KMS-11 (cell line): ENCODE data around the gene DNTTIP2.

Experiments
- H2AFZ ChIP-seq: fragments of 200-600 bp; sonication (generic); 2 replicates; pipeline ENCODE4 v1.6.1; 2016; ENCODE audit warnings: antibody characterized with exemption, mixed run types, low read depth
- H3K27ac ChIP-seq: fragments of 200-600 bp; sonication (generic); 2 replicates; pipeline ENCODE4 v1.6.1; 2016; ENCODE audit warnings: mild to moderate bottlenecking, mixed run types
- H3K27me3 ChIP-seq: fragments of 200-600 bp; sonication (generic); 2 replicates; pipeline ENCODE4 v1.6.1; 2017; ENCODE audit warnings: mild to moderate bottlenecking, low read depth, mixed run types, moderate library complexity; ENCODE audit not compliant: insufficient read depth
- H3K36me3 ChIP-seq: fragments of 200-600 bp; sonication (generic); 2 replicates; pipeline ENCODE4 v1.6.1; 2017; ENCODE audit warnings: mild to moderate bottlenecking, mixed run types; ENCODE audit not compliant: insufficient read depth
- H3K4me1 ChIP-seq: fragments of 200-600 bp; sonication (generic); 2 replicates; pipeline ENCODE4 v1.6.1; 2016; ENCODE audit warnings: mild to moderate bottlenecking, low read depth, mixed run types; ENCODE audit not compliant: poor library complexity, severe bottlenecking
- H3K4me2 ChIP-seq: fragments of 200-600 bp; sonication (generic); 2 replicates; pipeline ENCODE4 v1.7.0; 2016; ENCODE audit warnings: mild to moderate bottlenecking, mixed run types
- H3K4me3 ChIP-seq: fragments of 200-600 bp; sonication (generic); IDR thresholded peaks from 2 replicates; pipeline ENCODE4 v1.6.1; 2017; ENCODE audit warnings: low read depth, low read length, mixed read lengths; ENCODE audit not compliant: insufficient read depth
- H3K79me2 ChIP-seq: fragments of 200-600 bp; sonication (generic); 2 replicates; pipeline ENCODE4 v1.6.1; 2016; ENCODE audit warnings: low read depth, mixed run types; ENCODE audit not compliant: insufficient read depth
- H3K9ac ChIP-seq: fragments of 200-600 bp; sonication (generic); 2 replicates; pipeline ENCODE4 v1.6.1; 2016; ENCODE audit warnings: mild to moderate bottlenecking, mixed run types
- H4K20me1 ChIP-seq: fragments of 200-600 bp; sonication (generic); 2 replicates; pipeline ENCODE4 v1.6.1; 2016; ENCODE audit warnings: mild to moderate bottlenecking, mixed run types; ENCODE audit not compliant: insufficient read depth
- CTCF ChIP-seq: fragments of 200-600 bp; sonication (generic); conservative IDR thresholded peaks from 2 replicates; pipeline ENCODE4 v1.6.1; 2017; ENCODE audit warnings: low read depth, mild to moderate bottlenecking, antibody characterized with exemption, low read length, moderate library complexity, mixed read lengths

DNTTIP2 gene

GRCh38 chr1:93827128-93827527 lies 51.9 kb downstream of the DNTTIP2 start:
- Histone ChIP-seq H3K4me3 (no peak overlapping the region), H3K27me3 (no peaks in the 10 kb centered on the region), H3K4me1 (no peaks in the 10 kb centered on the region), H3K27ac (no peak overlapping the region), H3K4me2 (no peak overlapping the region), H3K79me2 (no peaks in the 10 kb centered on the region), H3K36me3 (no peaks in the 10 kb centered on the region), H3K9ac (no peak overlapping the region), H4K20me1 (no peaks in the 10 kb centered on the region), H2AFZ (no peak overlapping the region)
- TF ChIP-seq CTCF, result no peak

- no peak overlapping the region for H2AFZ ChIP-seq
- H3K4me3 ChIP-seq, result no peak overlapping the region
- TF ChIP-seq CTCF, result no peak
- no peaks in the 10 kb centered on the region for H4K20me1 ChIP-seq
- no peaks in the 10 kb centered on the region for H3K36me3 ChIP-seq
- no peak overlapping the region for H3K9ac ChIP-seq
- H3K79me2 ChIP-seq, result no peaks in the 10 kb centered on the region
- H3K27me3 ChIP-seq, result no peaks in the 10 kb centered on the region
- H3K27ac ChIP-seq, result no peak overlapping the region
- no peaks in the 10 kb centered on the region for H3K4me1 ChIP-seq
- no peak overlapping the region for H3K4me2 ChIP-seq
These were observed 54.2 kb downstream of the DNTTIP2 start for GRCh38 chr1:93824834-93825233.

DNA sequence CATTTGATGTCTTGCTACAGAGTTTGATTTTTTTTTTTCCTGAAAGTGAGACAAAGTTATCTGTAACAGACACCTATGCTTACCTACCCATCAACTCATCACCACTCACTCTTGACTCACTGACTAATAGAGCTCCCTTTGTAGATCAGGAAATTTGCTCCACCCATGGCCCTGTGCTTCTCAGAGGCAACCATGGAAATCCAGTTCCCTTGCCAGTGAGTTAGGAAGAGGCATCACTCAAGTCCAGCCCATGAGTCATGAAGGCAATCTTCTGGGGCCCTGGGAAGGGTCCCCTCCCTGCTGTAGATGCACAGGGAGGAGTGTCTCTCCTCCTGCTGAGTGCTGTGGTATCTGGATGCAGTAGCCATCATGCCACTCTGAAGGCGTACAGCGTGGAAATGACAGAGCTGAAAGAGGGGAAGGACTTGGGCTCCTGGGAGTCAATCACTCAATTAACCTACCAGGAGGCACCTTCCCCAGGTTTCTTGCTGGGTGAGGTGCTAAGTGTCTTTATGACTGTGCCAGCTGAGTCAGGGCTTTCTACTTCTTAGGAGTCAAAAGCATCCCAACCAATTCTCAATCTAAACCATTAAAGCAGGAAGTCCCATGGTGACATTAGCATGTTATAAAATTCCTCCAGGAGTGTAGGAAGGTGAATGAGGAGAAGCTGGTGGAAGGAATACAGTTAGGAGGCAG lies 56.1 kb downstream of the DNTTIP2 start:
- Histone ChIP-seq H3K36me3 (no peaks in the 10 kb centered on the region), H3K4me1 (no peaks in the 10 kb centered on the region), H3K4me3 (no peak overlapping the region), H3K9ac (no peak overlapping the region), H3K27me3 (no peaks in the 10 kb centered on the region), H4K20me1 (no peaks in the 10 kb centered on the region), H3K79me2 (no peaks in the 10 kb centered on the region), H3K27ac (no peak overlapping the region), H3K4me2 (no peak overlapping the region), H2AFZ (no peak overlapping the region)
- no peak for TF ChIP-seq CTCF

- H4K20me1 ChIP-seq, result no peaks in the 10 kb centered on the region
- no peak overlapping the region for H2AFZ ChIP-seq
- no peak overlapping the region for H3K4me2 ChIP-seq
- no peaks in the 10 kb centered on the region for H3K4me1 ChIP-seq
- H3K79me2 ChIP-seq, result no peaks in the 10 kb centered on the region
- no peak overlapping the region for H3K4me3 ChIP-seq
- no peak for TF ChIP-seq CTCF
- H3K36me3 ChIP-seq, result no peaks in the 10 kb centered on the region
- H3K27ac ChIP-seq, result no peak overlapping the region
- no peaks in the 10 kb centered on the region for H3K27me3 ChIP-seq
- H3K9ac ChIP-seq, result no peak overlapping the region
These were observed 57.4 kb downstream of the DNTTIP2 start for GRCh38 chr1:93821423-93822144.
